ENCODE results near the gene NCAPD3. TPM values are rescaled to one million over a fixed set of nuclear protein-coding genes. Genes with fewer than 3 reads are reported as not detected.

Gene NCAPD3
- total RNA-seq, 2 donors from 2014 or later: 44.4 to 61.9 TPM

- DNase-seq (ENCODE audit: low spot score): peak; percentile 81
- Histone ChIP-seq H3K27ac (peak overlapping the region; percentile 91 to 92), H3K27me3 (replicated peaks; ENCODE audit: insufficient read depth) (no peaks in the 10 kb centered on the region), H3K9me3 (no peaks in the 10 kb centered on the region), H3K4me1 (replicated peaks) (peaks cover 11% of the 10 kb centered on the region), H3K36me3 (no peaks in the 10 kb centered on the region), H3K4me3 (peak overlapping the region; percentile 81 to 98)
- TF ChIP-seq POLR2A (IDR thresholded peaks at IDR 0.05) (no peak), POLR2AphosphoS5 (IDR thresholded peaks at IDR 0.05) (peak; percentile 77)
- WGBS: under 1% methylated on average over 74 of the region's 93 CpGs
- intact Hi-C loops (cut with DNase I): loop anchor here (10.0 kb wide), 1 partner anchor 110 kb away; the partner anchor contains the start of gene GLB1L2
Measured at GRCh38 chr11:134224710-134225664, 1.2 kb upstream of the NCAPD3 start.

- no peak for DNase-seq (ENCODE audit: low spot score)
- intact Hi-C loops (cut with DNase I): loop anchor here (10.0 kb wide), 1 partner anchor 112 kb away; the partner anchor contains the start of gene GLB1L2
- TF ChIP-seq POLR2AphosphoS5 (IDR thresholded peaks at IDR 0.05) (no peak), CTCF (IDR thresholded peaks at IDR 0.05) (no peak), POLR2A (IDR thresholded peaks at IDR 0.05) (no peak)
- no peaks in the 10 kb centered on the region for H3K27me3 ChIP-seq (replicated peaks; ENCODE audit: insufficient read depth)
- 9% methylated on average over 5 of the region's 5 CpGs for WGBS
- H3K4me1 ChIP-seq (replicated peaks): peaks cover 11% of the 10 kb centered on the region
- H3K27ac ChIP-seq: peak overlapping the region in 1 of 2 donors; percentile 92
- H3K9me3 ChIP-seq: no peaks in the 10 kb centered on the region
- H3K4me3 ChIP-seq: peak overlapping the region; percentile 81 to 98
- no peaks in the 10 kb centered on the region for H3K36me3 ChIP-seq
Measured at GRCh38 chr11:134223121-134223520, 646 bp downstream of the NCAPD3 start.

GRCh38 chr11:134216816-134217215 is 7.0 kb downstream of the NCAPD3 start:
- no peaks in the 10 kb centered on the region for H3K27me3 ChIP-seq (replicated peaks; ENCODE audit: insufficient read depth)
- no peaks in the 10 kb centered on the region for H3K9me3 ChIP-seq
- H3K36me3 ChIP-seq: no peaks in the 10 kb centered on the region
- intact Hi-C loops (cut with DNase I): no loop called here
- no peak overlapping the region for H3K4me3 ChIP-seq
- H3K27ac ChIP-seq: peak overlapping the region in 1 of 2 donors; percentile 27
- TF ChIP-seq POLR2A (IDR thresholded peaks at IDR 0.05) (no peak), CTCF (IDR thresholded peaks at IDR 0.05) (no peak), POLR2AphosphoS5 (IDR thresholded peaks at IDR 0.05) (no peak)
- H3K4me1 ChIP-seq (replicated peaks): no peaks in the 10 kb centered on the region
- no peak for DNase-seq (ENCODE audit: low spot score)
- 94% methylated on average over 3 of the region's 3 CpGs for WGBS

DNA sequence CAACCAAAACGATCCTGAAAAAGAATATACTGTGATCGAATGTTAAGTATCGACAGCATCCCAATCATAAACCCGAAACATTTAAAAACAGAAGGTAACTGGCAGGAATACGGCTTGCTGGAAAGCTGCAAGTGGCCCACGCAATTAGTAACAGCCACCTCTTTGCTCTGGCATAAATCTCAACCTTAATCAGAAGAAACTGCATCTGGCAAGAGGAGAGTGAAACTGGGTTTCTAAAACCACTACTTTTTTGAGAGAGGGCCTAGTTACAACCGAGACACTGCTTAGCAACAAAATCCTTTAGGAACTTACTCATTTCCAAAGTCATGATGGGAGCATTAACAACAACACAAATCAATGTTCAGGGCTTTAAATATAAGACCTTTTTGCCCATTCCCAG is 7.9 kb downstream of the NCAPD3 start:
- H3K36me3 ChIP-seq: no peaks in the 10 kb centered on the region
- no peaks in the 10 kb centered on the region for H3K9me3 ChIP-seq
- no peaks in the 10 kb centered on the region for H3K27me3 ChIP-seq (replicated peaks; ENCODE audit: insufficient read depth)
- H3K27ac ChIP-seq: peak overlapping the region in 1 of 2 donors; percentile 27
- no peak for DNase-seq (ENCODE audit: low spot score)
- intact Hi-C loops (cut with DNase I): no loop called here
- H3K4me3 ChIP-seq: no peak overlapping the region
- 92% methylated on average over 7 of the region's 7 CpGs for WGBS
- H3K4me1 ChIP-seq (replicated peaks): no peaks in the 10 kb centered on the region
- TF ChIP-seq CTCF (IDR thresholded peaks at IDR 0.05) (no peak), POLR2AphosphoS5 (IDR thresholded peaks at IDR 0.05) (no peak), POLR2A (IDR thresholded peaks at IDR 0.05) (no peak)

DNA sequence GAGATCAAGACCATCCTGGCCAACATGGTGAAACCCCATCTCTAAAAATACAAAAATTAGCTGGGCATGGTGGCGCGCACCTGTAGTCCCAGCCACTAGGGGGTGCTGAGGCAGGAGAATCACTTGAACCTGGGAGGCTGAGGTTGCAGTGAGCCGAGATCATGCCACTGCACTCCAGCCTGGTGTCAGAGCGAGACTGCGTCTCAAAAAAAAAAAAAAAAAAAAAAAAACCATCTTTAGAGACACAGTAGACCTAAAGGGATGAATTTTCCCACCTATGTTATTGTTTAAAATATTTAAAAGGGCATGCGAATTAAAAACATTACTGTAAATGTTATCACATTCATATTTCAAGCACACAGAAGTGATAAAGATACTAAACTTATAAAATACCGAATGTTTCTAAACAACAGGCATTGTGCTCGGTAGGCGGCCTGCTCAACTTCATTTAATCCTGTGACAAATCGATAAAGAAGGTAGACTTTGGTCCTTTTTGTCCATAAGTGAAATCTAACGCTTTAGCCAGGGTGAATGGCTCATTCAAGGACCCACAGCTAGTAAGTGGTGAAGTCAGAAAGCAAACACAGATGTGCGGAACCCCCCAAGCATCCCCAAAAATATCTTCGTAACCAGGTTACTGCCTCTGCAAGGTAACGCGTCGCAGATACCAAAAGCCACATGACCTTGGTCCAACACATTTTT is 16.1 kb downstream of the NCAPD3 start:
- Histone ChIP-seq H3K4me1 (replicated peaks) (no peaks in the 10 kb centered on the region), H3K4me3 (no peak overlapping the region), H3K9me3 (no peaks in the 10 kb centered on the region), H3K36me3 (no peaks in the 10 kb centered on the region), H3K27me3 (replicated peaks; ENCODE audit: insufficient read depth) (no peaks in the 10 kb centered on the region), H3K27ac (no peak overlapping the region)
- TF ChIP-seq POLR2AphosphoS5 (IDR thresholded peaks at IDR 0.05): no peak
- peak in 3 of 4 experiments; percentile 46 to 58 (median 55) for TF ChIP-seq CTCF (IDR thresholded peaks at IDR 0.05)
- 89% methylated on average over 16 of the region's 16 CpGs for WGBS
- intact Hi-C loops (cut with DNase I): no loop called here
- DNase-seq (ENCODE audit: low spot score): no peak
